Neural cell (in vitro differentiated cells): ENCODE measurements around the gene MED8.

Experiments used
- CTCF ChIP-seq: fragments of 450-650 bp; IDR thresholded peaks from 2 replicates; pipeline ENCODE4 v1.5.1; 2014; ENCODE audit warnings: antibody characterized with exemption, mild to moderate bottlenecking, moderate library complexity; ENCODE audit not compliant: poor library complexity, severe bottlenecking
- EP300 ChIP-seq: fragments of 450-650 bp; conservative IDR thresholded peaks from 2 replicates; pipeline ENCODE4 v1.6.1; 2014; ENCODE audit warnings: antibody characterized with exemption, mild to moderate bottlenecking, moderate library complexity; ENCODE audit not compliant: poor library complexity, severe bottlenecking
- EZH2 ChIP-seq: fragments of 200-600, 300-800 bp; shearing (Covaris generic), sonication (generic); IDR thresholded peaks from 2 replicates; pipeline ENCODE4 v1.6.1; 2014; ENCODE audit warnings: antibody characterized with exemption, low read length, borderline replicate concordance, mild to moderate bottlenecking; ENCODE audit not compliant: insufficient read depth, poor library complexity, severe bottlenecking
- MXI1 ChIP-seq: fragments of 450-650 bp; conservative IDR thresholded peaks from 2 replicates; pipeline ENCODE4 v1.6.1; 2014; ENCODE audit warnings: antibody characterized with exemption, mild to moderate bottlenecking; ENCODE audit not compliant: poor library complexity, severe bottlenecking
- POLR2AphosphoS5 ChIP-seq: IDR thresholded peaks from 2 replicates; pipeline ENCODE4 v1.6.1; 2012
- REST ChIP-seq: IDR thresholded peaks from 2 replicates; pipeline ENCODE4 v1.6.1; 2012; ENCODE audit warnings: borderline replicate concordance
- SMC3 ChIP-seq: fragments of 450-650 bp; conservative IDR thresholded peaks from 2 replicates; pipeline ENCODE4 v1.6.1; 2014; ENCODE audit warnings: antibody characterized with exemption, mild to moderate bottlenecking, moderate library complexity; ENCODE audit not compliant: poor library complexity

- TF ChIP-seq EP300 (no peak), EZH2 (no peak), CTCF (no peak), POLR2AphosphoS5 (no peak), MXI1 (no peak), REST (no peak), SMC3 (no peak)
Observed at GRCh38 chr1:43427941-43428340, 38.3 kb upstream of the MED8 start.
